K562 (cell line): ENCODE measurements around the gene TEX30. TPM values are rescaled to one million over a fixed set of nuclear protein-coding genes. Genes with fewer than 3 reads are reported as not detected.

Source experiments
- ATF2 ChIP-seq: sonication (generic); formaldehyde crosslinking; IDR thresholded peaks from 2 replicates; pipeline ENCODE4 v1.8.1; 2022; ENCODE audit warnings: missing genetic modification reagents
- CHD4 ChIP-seq: fragments of 200-600 bp; sonication (generic); IDR thresholded peaks from 3 replicates; pipeline ENCODE4 v1.6.1; 2012; ENCODE audit warnings: low read depth, mild to moderate bottlenecking, mixed read lengths, low read length, inconsistent platforms; ENCODE audit not compliant: insufficient read depth, insufficient replicate concordance, poor library complexity, severe bottlenecking
- CREB3L1 ChIP-seq: fragments of 450-650 bp; IDR thresholded peaks from 2 replicates; pipeline ENCODE4 v1.6.1; 2014; ENCODE audit warnings: low read depth, mild to moderate bottlenecking, moderate library complexity, borderline replicate concordance
- CREM ChIP-seq: IDR thresholded peaks from 2 replicates; pipeline ENCODE4 v1.6.1; 2014; ENCODE audit warnings: antibody characterized with exemption, low read depth
- GMEB1 ChIP-seq: fragments of 250-450 bp; sonication (Bioruptor Pico); IDR thresholded peaks from 2 replicates; pipeline ENCODE4 v1.4.0; 2020; ENCODE audit warnings: mild to moderate bottlenecking
- MAFG ChIP-seq: fragments of 450-650 bp; conservative IDR thresholded peaks from 2 replicates; pipeline ENCODE4 v1.6.1; 2016; ENCODE audit warnings: missing genetic modification characterization, missing compliant biosample characterization
- MTF1 ChIP-seq: fragments of 250-450 bp; sonication (Bioruptor Pico); IDR thresholded peaks from 2 replicates; pipeline ENCODE4 v1.9.0; 2021; ENCODE audit warnings: moderate library complexity, mild to moderate bottlenecking, inconsistent platforms, borderline replicate concordance
- NFYB ChIP-seq: IDR thresholded peaks from 2 replicates; pipeline ENCODE4 v1.6.1; 2011; ENCODE audit warnings: mild to moderate bottlenecking, moderate library complexity; ENCODE audit not compliant: insufficient read length; ENCODE audit errors: extremely low read depth
- RBM15 ChIP-seq: fragments of 200-400 bp; formaldehyde crosslinking; IDR thresholded peaks from 2 replicates; pipeline ENCODE4 v1.6.1; 2018; ENCODE audit warnings: mild to moderate bottlenecking, low read length, moderate library complexity; ENCODE audit not compliant: insufficient read depth
- RBM25 ChIP-seq: fragments of 200-400 bp; formaldehyde crosslinking; IDR thresholded peaks from 2 replicates; pipeline ENCODE4 v1.6.1; 2018; ENCODE audit warnings: low read length, low read depth, moderate library complexity; ENCODE audit not compliant: severe bottlenecking
- SIX5 ChIP-seq, 2 experiments: IDR thresholded peaks; 2 replicates each; pipeline ENCODE4 v1.6.1; 2011; ENCODE audit warnings: low read length in 2 of 2, borderline replicate concordance in 1 of 2, low read depth in 1 of 2, mild to moderate bottlenecking in 1 of 2, moderate library complexity in 1 of 2; ENCODE audit not compliant: insufficient read depth in 1 of 2
- SP1 ChIP-seq: sonication (generic); formaldehyde crosslinking; IDR thresholded peaks from 2 replicates; pipeline ENCODE4 v1.8.1; 2022; ENCODE audit warnings: mild to moderate bottlenecking, missing genetic modification reagents
- TAF1 ChIP-seq: IDR thresholded peaks from 2 replicates; pipeline ENCODE4 v1.6.1; 2011; ENCODE audit warnings: mild to moderate bottlenecking, low read length, moderate library complexity; ENCODE audit not compliant: insufficient read depth, control insufficient read depth, severe bottlenecking; ENCODE audit errors: extremely low read depth
- TAF9B ChIP-seq: fragments of 450-650 bp; IDR thresholded peaks from 2 replicates; pipeline ENCODE4 v1.6.1; 2018; ENCODE audit warnings: mild to moderate bottlenecking; ENCODE audit not compliant: partially characterized antibody
- YY1 ChIP-seq, 3 experiments: IDR thresholded peaks; 2 replicates each; pipeline ENCODE4 v1.6.1; 2011; ENCODE audit warnings: low read length in 2 of 3, mild to moderate bottlenecking in 2 of 3, moderate library complexity in 2 of 3, borderline replicate concordance in 1 of 3, control low read depth in 1 of 3, low read depth in 1 of 3; ENCODE audit not compliant: insufficient read depth in 3 of 3, insufficient replicate concordance in 2 of 3, control insufficient read depth in 1 of 3, insufficient read length in 1 of 3; ENCODE audit errors: extremely low read depth in 1 of 3
- ZBTB9 ChIP-seq: fragments of 450-650 bp; formaldehyde crosslinking; IDR thresholded peaks from 2 replicates; pipeline ENCODE4 v1.4.0; 2020; ENCODE audit warnings: mild to moderate bottlenecking, moderate library complexity
- ZEB2 ChIP-seq: fragments of 450-650 bp; IDR thresholded peaks from 2 replicates; pipeline ENCODE4 v1.6.1; 2016
- ZNF311 ChIP-seq: fragments of 250-450 bp; sonication (Bioruptor Pico); IDR thresholded peaks from 2 replicates; pipeline ENCODE4 v1.4.0; 2020; ENCODE audit warnings: mild to moderate bottlenecking, moderate library complexity
- ZNF57 ChIP-seq: fragments of 450-650 bp; formaldehyde crosslinking; IDR thresholded peaks from 2 replicates; pipeline ENCODE4 v1.4.0; 2020; ENCODE audit warnings: mild to moderate bottlenecking, moderate library complexity
- polyA plus RNA-seq, 8 experiments: library from polyadenylated mRNA; depleted of rRNA in 4 of 8; stranded (reverse) in 5 of 8; unstranded in 3 of 8; fragments of >200 nt; fragmentation: Nextera tagmentation in 2 of 8; fragmentation: Illumina TruSeq in 1 of 8; extraction: Ambion mirVana in 2 of 8; extraction: Trizol in 1 of 8; gene quantifications; 2 replicates each; pipeline versions ENCODE4 v1.2.1 to v1.2.3, GENCODE V29; 2011 to 2014; ENCODE audit warnings: inconsistent platforms in 1 of 8, missing spikeins in 1 of 8
- total RNA-seq, 7 experiments: library from RNA; depleted of rRNA in 6 of 7; stranded (reverse); fragments of >200 nt in 6 of 7; fragmentation: Illumina TruSeq in 2 of 7; extraction: Trizol in 2 of 7; gene quantifications; 2 replicates each; pipeline versions ENCODE4 v1.2.1 to v1.2.3, GENCODE V29; 2011 to 2021; ENCODE audit warnings: low replicate concordance in 1 of 7

TEX30 gene
- total and polyA plus RNA-seq, 9 of the 15 experiments (the other 6 are each of a cell fraction or from before 2014, with no cell fraction given), result 24.1 to 143 (median 37.3) TPM

- peak; percentile 87; the same call in 1 of the 2 replicates for TF ChIP-seq CREB3L1
- no peak for TF ChIP-seq MTF1 (CRISPR knock-in tag)
- TF ChIP-seq ZNF57 (CRISPR knock-in tag), result no peak
- TF ChIP-seq ZEB2, result peak; percentile 76
- TF ChIP-seq ZNF311 (CRISPR knock-in tag), result no peak
- 0 out of 2 replicates have a peak, but pooled peaks have one; percentile 37 for TF ChIP-seq GMEB1 (CRISPR knock-in tag)
- no peak for TF ChIP-seq CHD4
- TF ChIP-seq NFYB, result peak; percentile 92
- TF ChIP-seq MAFG, result no peak
- peak; percentile 91 for TF ChIP-seq CREM
- TF ChIP-seq RBM15, result no peak
- no peak for TF ChIP-seq TAF9B
- TF ChIP-seq ZBTB9, result no peak
- TF ChIP-seq SP1 (CRISPR knock-in tag), result 0 out of 2 replicates have a peak, but pooled peaks have one; percentile 31
- peak; percentile 53 for TF ChIP-seq TAF1
- no peak for TF ChIP-seq ATF2 (CRISPR knock-in tag)
- peak; percentile 79 to 85 for TF ChIP-seq SIX5 (IDR thresholded peaks at IDR 0.05; ENCODE audit: borderline replicate concordance in 1 of 2, insufficient read depth in 1 of 2, low read depth in 1 of 2, low read length in 2 of 2)
- peak; percentile 85 for TF ChIP-seq RBM25
- TF ChIP-seq YY1 (IDR thresholded peaks at IDR 0.05; ENCODE audit: borderline replicate concordance in 1 of 3, control insufficient read depth in 1 of 3, extremely low read depth in 1 of 3, insufficient read depth in 3 of 3, insufficient read length in 1 of 3, insufficient replicate concordance in 2 of 3, low read depth in 1 of 3, low read length in 2 of 3), result peak in 1 of 3 experiments; percentile 11
Measured at GRCh38 chr13:102798581-102799425, 25.2 kb upstream of the TEX30 start, which contains the start of the genes BIVM and POGLUT2 (continued).
